Measurements from ENCODE around the gene BBS4.
A peak's percentile ranks its signal among the peaks of the same experiment; 100 is the strongest.
"Not testable (repeated sequence)": the region's sequence is repeated elsewhere in the genome, so short reads cannot be mapped to it uniquely, and the experiment has no call there.

The BBS4 gene

DNA sequence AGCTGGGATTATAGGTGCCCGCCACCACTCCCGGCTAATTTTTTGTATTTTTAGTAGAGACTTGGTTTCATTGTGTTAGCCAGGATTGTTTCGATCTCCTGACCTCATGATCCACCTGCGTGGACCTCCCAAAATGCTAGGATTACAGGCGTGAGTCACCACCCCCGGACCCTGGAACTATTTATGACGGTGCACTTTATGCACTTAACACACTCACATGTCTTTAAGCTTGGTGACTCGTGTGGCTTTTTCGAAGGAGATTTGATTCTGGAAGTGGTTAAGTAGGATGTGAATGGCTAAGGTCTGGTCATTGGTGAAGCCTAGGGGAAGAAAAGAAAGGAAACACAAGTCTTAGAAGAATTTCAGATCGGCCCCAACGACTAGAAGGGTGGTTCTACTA, 20.3 kb downstream of the BBS4 start:
- Histone ChIP-seq H3K27ac (no peak overlapping the region), H3K27me3 (no peaks in the 10 kb centered on the region), H3K4me3 (no peak overlapping the region), H3K36me3 (peaks cover 2 to 12% (median 6%) of the 10 kb centered on the region in 3 donors), H3K9me3 (no peaks in the 10 kb centered on the region), H3K4me1 (peaks cover 0 to 17% (median 0%) of the 10 kb centered on the region in 4 donors)
- TF ChIP-seq, protein P1, sequence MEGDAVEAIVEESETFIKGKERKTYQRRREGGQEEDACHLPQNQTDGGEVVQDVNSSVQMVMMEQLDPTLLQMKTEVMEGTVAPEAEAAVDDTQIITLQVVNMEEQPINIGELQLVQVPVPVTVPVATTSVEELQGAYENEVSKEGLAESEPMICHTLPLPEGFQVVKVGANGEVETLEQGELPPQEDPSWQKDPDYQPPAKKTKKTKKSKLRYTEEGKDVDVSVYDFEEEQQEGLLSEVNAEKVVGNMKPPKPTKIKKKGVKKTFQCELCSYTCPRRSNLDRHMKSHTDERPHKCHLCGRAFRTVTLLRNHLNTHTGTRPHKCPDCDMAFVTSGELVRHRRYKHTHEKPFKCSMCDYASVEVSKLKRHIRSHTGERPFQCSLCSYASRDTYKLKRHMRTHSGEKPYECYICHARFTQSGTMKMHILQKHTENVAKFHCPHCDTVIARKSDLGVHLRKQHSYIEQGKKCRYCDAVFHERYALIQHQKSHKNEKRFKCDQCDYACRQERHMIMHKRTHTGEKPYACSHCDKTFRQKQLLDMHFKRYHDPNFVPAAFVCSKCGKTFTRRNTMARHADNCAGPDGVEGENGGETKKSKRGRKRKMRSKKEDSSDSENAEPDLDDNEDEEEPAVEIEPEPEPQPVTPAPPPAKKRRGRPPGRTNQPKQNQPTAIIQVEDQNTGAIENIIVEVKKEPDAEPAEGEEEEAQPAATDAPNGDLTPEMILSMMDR (IDR thresholded peaks at IDR 0.05), result no peak
- intact Hi-C loops (cut with DNase I; ENCODE audit: low total_unique reads), result no loop called here
- no peak for DNase-seq

DNA sequence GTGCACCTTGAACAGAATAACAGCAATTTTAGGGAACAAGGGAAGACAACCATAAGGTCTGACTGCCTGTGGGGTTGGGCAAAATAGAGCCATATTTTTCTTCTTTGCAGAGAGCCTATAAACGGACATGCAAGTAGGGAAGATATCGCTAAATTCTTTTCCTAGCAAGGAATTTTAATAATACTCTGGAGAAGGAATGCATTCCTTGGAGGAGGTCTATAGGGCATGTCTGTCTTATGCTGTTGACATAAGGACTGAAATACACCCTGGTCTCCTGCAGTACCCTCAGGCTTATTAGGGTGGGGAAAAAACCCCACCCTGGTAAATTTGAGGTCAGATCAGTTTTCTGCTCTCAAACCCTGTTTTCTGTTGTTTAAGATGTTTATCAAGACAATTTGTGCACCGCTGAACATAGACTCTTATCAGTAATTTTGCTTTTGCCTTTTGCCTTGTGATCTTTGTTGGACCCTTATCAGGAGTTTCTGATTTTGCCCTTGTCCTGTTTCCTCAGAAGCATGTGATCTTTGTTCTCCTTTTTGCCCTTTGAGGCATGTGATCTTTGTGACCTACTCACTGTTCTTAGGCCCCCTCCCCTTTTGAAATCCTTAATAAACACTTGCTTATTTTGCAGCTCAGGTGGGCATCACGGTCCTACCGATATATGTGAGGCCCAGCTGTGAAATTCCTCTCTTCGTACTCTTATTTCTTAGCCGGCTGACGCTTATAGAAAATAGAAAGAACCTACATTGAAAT, 22.7 kb downstream of the BBS4 start:
- DNase-seq; H3K4me3 ChIP-seq; intact Hi-C loops (cut with DNase I; ENCODE audit: low total_unique reads); H3K27ac ChIP-seq; H3K27me3 ChIP-seq; H3K9me3 ChIP-seq: not testable (repeated sequence)
- Histone ChIP-seq H3K36me3 (peaks cover 17 to 35% (median 26%) of the 10 kb centered on the region in 3 donors), H3K4me1 (peaks cover 0 to 17% (median 0%) of the 10 kb centered on the region in 4 donors)

DNA sequence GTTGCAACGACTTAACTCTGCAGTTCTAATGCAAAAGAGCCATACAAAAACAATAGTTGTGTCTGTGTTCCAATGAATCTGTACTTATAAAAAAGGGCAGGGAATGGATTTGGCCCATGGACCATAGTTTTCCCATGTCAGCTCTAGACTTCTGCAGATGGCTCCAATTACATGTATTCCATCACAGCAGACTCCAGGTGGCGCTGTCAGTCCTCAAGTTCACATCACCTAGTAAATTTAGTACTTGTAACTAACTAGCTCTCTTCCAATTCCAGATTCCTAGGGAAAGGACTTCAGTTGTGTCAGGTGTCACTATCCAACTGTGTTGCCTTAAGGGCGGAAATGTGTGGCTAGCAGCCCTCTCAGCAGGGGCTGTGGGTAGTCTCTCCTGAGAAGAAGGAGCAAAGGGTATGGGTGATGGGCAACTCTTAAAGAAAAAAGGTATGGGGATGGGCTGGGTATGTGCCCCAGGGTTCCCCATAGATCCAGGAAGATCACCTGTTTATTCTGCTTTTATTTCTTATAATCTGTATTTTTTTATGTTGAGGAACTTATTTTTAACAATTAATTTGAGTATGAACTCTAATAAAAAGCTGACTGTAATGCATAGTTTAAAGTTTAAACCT, 36.2 kb downstream of the BBS4 start:
- Histone ChIP-seq H3K4me3 (no peak overlapping the region), H3K36me3 (peaks cover 13 to 32% (median 24%) of the 10 kb centered on the region in 3 donors), H3K9me3 (no peaks in the 10 kb centered on the region), H3K4me1 (no peaks in the 10 kb centered on the region), H3K27me3 (no peaks in the 10 kb centered on the region), H3K27ac (no peak overlapping the region)
- intact Hi-C loops (cut with DNase I; ENCODE audit: low total_unique reads), result no loop called here
- TF ChIP-seq, protein P1 (IDR thresholded peaks at IDR 0.05), result peak; percentile 52 to 62
- peak in 1 of 2 donors; percentile 54 for DNase-seq

DNA sequence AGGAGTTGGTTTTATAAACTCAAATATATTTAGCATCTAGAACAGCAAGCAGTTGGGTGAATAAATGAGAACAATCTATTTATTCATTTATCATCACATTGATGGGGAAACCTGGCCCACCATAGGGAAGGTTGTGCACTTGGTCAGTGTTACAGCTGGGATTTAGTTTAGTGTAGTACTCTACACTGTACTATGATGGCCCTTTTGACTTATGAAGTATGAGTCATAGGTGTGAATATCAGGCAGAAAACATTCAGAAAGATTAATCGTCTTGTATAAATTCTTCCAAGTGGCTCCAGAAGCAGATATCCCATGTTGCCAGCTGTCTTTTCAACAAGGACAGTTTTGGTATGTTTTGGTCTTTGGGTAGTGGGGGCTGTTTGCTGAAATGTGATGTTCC, 38.0 kb downstream of the BBS4 start:
- Histone ChIP-seq H3K4me3 (no peak overlapping the region), H3K9me3 (no peaks in the 10 kb centered on the region), H3K27me3 (no peaks in the 10 kb centered on the region), H3K4me1 (no peaks in the 10 kb centered on the region), H3K27ac (no peak overlapping the region), H3K36me3 (peaks cover 4 to 34% (median 12%) of the 10 kb centered on the region in 3 donors)
- TF ChIP-seq, protein P1 (IDR thresholded peaks at IDR 0.05), result no peak
- DNase-seq, result no peak
- intact Hi-C loops (cut with DNase I; ENCODE audit: low total_unique reads), result no loop called here

DNA sequence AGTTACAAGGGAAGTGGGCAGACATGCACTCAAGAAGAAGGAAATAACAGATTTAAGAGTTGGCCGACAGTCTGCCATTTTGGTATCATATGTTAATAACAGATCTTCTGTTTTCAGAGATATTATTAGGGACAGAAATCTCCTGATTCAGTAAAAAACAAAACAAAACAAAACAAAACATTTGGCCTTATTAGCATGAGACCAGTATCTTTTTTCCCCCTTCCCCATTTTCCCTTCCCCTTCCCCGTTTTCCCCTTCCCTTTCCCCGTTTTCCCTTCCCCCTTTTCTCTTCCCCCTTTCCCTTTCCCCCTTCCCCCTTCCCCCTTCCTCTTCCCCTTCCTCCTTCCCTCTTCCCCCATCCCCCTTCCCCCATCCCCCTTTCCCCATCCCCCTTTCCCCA, 39.4 kb downstream of the BBS4 start:
- H3K4me3 ChIP-seq, result no peak overlapping the region
- no peak overlapping the region for H3K27ac ChIP-seq
- DNase-seq, result no peak
- no peaks in the 10 kb centered on the region for H3K27me3 ChIP-seq
- H3K4me1 ChIP-seq, result no peaks in the 10 kb centered on the region
- TF ChIP-seq, protein P1 (IDR thresholded peaks at IDR 0.05), result no peak
- intact Hi-C loops (cut with DNase I; ENCODE audit: low total_unique reads), result no loop called here
- peaks cover 4 to 36% (median 12%) of the 10 kb centered on the region in 3 donors for H3K36me3 ChIP-seq
- no peaks in the 10 kb centered on the region for H3K9me3 ChIP-seq

DNA sequence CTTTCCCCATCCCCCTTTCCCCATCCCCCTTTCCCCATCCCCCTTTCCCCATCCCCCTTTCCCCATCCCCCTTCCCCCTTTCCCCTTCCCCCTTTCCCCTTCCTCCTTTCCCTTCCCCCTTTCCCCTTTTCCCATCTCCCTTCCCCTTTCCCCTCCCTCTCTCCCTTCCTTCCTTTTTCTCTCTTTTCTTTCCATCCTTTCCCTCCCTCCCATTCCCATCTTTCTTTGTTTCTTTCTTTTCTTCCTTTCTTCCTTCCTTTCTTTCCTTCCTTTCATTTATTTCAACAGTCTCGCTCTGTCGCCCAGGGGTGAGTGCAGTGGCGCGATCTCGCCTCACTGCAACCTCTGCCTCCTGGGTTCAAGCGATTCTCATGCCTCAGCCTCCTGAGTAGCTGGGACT, 39.8 kb downstream of the BBS4 start:
- DNase-seq; intact Hi-C loops (cut with DNase I; ENCODE audit: low total_unique reads); H3K9me3 ChIP-seq; H3K4me1 ChIP-seq; H3K27ac ChIP-seq; H3K27me3 ChIP-seq; H3K4me3 ChIP-seq: not testable (repeated sequence)
- peaks cover 4 to 34% (median 12%) of the 10 kb centered on the region in 3 donors for H3K36me3 ChIP-seq
